HEK293T (cell line): ENCODE data around the gene BSCL2.

ENCODE experiments used
- CTCF ChIA-PET: fragments of 350-600 bp; formaldehyde crosslinking; extraction: SDS; loops from one replicate; lab custom pipeline; 2021; ENCODE audit warnings: antibody characterized with exemption, inconsistent platforms; lab: Yijun Ruan, JAX
- POLR2A ChIA-PET: fragments of 350-600 bp; formaldehyde crosslinking; extraction: SDS; loops from one replicate; lab custom pipeline; 2020; ENCODE audit warnings: antibody characterized with exemption, inconsistent platforms; lab: Yijun Ruan, JAX
- DNase-seq: peaks from one replicate; pipeline ENCODE4 v3.0.0; 2012; ENCODE audit warnings: mixed read lengths; ENCODE audit errors: extremely low spot score
- ARNT ChIP-seq: fragments of 450-650 bp; IDR thresholded peaks from 2 replicates; pipeline ENCODE4 v1.6.1; 2017; ENCODE audit warnings: mild to moderate bottlenecking
- BHLHE40 ChIP-seq: fragments of 450-650 bp; IDR thresholded peaks from 2 replicates; pipeline ENCODE4 v1.6.1; 2016; ENCODE audit warnings: mild to moderate bottlenecking, moderate library complexity, borderline replicate concordance
- CTBP1 ChIP-seq: fragments of 450-650 bp; IDR thresholded peaks from 2 replicates; pipeline ENCODE4 v1.6.1; 2016; ENCODE audit warnings: borderline replicate concordance
- ELF4 ChIP-seq: fragments of 450-650 bp; IDR thresholded peaks from 2 replicates; pipeline ENCODE4 v1.6.1; 2017; ENCODE audit warnings: antibody characterized with exemption
- FOXA1 ChIP-seq: fragments of 450-650 bp; IDR thresholded peaks from 2 replicates; pipeline ENCODE4 v1.6.1; 2016; ENCODE audit warnings: mild to moderate bottlenecking
- FOXK2 ChIP-seq: fragments of 450-650 bp; IDR thresholded peaks from 2 replicates; pipeline ENCODE4 v1.6.1; 2016; ENCODE audit warnings: mild to moderate bottlenecking
- FOXM1 ChIP-seq: fragments of 450-650 bp; IDR thresholded peaks from 2 replicates; pipeline ENCODE4 v1.6.1; 2017; ENCODE audit warnings: mild to moderate bottlenecking, borderline replicate concordance
- HDGF ChIP-seq: fragments of 450-650 bp; IDR thresholded peaks from 2 replicates; pipeline ENCODE4 v1.6.1; 2017; ENCODE audit warnings: antibody characterized with exemption, borderline replicate concordance
- L3MBTL2 ChIP-seq: fragments of 450-650 bp; conservative IDR thresholded peaks from 2 replicates; pipeline ENCODE4 v1.6.1; 2016; ENCODE audit warnings: mild to moderate bottlenecking
- LEF1 ChIP-seq: fragments of 450-650 bp; IDR thresholded peaks from 2 replicates; pipeline ENCODE4 v1.6.1; 2017; ENCODE audit warnings: mild to moderate bottlenecking, borderline replicate concordance
- NFRKB ChIP-seq: fragments of 450-650 bp; IDR thresholded peaks from 2 replicates; pipeline ENCODE4 v1.6.1; 2016; ENCODE audit warnings: mild to moderate bottlenecking, moderate library complexity
- SP1 ChIP-seq: fragments of 450-650 bp; IDR thresholded peaks from 2 replicates; pipeline ENCODE4 v1.6.1; 2017
- SUZ12 ChIP-seq: fragments of 450-650 bp; IDR thresholded peaks from 2 replicates; pipeline ENCODE4 v1.6.1; 2016; ENCODE audit warnings: mild to moderate bottlenecking
- TARDBP ChIP-seq: fragments of 450-650 bp; IDR thresholded peaks from 2 replicates; pipeline ENCODE4 v1.6.1; 2016
- ZNF384 ChIP-seq: fragments of 450-650 bp; IDR thresholded peaks from 2 replicates; pipeline ENCODE4 v1.6.1; 2016
- TF ChIP-seq, protein P1 (sequence below): fragments of 450-650 bp; IDR thresholded peaks from 2 replicates; pipeline ENCODE4 v1.6.1; 2016

The BSCL2 gene

DNA sequence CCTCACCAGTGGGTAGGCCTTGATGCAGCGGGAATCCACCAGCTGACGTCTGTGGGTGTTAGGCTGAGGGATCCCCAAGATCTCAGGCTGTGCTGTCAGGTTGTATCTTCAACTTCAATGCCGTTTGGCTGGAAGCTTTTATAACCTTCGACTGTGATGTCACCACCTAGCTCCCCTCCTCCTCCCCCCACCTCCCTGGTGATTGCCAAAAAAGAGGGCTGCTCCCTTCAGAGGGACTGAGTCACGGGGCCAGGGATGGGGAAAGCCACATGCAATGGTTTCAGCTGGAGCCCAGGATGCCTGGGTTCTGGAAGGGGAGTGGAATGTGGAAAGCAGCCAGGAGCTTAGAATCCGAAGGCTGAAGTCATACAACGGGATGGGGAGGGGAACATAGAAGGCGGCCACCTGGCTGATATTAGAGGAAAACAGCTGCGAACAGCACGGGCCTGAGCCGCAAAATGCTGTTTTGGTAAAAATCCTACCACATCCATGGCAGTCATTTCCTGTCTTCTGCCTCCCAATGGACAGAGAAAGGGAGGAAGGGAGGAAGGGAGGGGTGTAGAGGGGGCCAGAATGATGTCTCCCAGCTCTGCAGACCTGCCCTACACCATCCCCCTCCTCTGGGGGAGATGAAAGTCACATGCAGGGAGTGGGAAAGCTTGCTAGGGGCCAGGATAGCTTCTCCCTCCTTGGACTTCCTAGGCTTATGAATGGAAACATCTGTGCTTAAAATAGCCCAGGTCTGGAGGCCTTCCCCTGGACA, 17.6 kb downstream of the BSCL2 start, which contains the start of gene LRRN4CL:
LRRN4CL (minus strand) TSS at position 110 of the 763 bp plus-strand sequence. CDS start 1,022 bp downstream, outside the sequence.
- CTCF ChIA-PET, result interaction anchor here (0.6 to 2.1 kb wide), 4 partner anchors 8 to 97 kb away, joined by 3 to 13 read pairs (median 6); no protein-coding TSS in a partner anchor
- POLR2A ChIA-PET, result interaction anchor here (0.7 to 5.0 kb wide), 9 partner anchors 9 to 97 kb away, joined by 4 to 16 read pairs (median 5); partner anchors contain the start of genes C11orf98, CSKMT, LBHD1 and MTA2
- TF ChIP-seq SUZ12, result no peak
- DNase-seq, result no peak

DNA sequence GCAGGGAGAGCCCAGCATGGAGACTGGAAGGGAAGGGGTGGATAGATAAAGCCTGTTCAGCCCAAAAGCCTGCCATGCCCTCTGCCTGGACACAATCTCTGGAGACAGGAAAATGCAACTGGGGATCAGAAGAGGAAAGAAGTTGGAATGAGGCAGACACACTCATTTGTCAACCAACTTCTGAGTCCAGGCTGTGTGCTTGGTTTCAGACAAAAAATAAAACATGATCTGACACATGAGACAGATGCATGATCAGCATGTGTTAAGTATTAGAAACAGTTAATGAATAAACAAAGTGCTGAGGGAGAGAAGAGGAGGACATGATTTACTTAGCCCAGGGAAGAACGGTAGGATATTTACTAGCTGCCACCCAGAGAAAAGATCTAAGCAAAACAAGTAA, 18.7 kb downstream of the BSCL2 start:
- no peak for TF ChIP-seq L3MBTL2
- no peak for TF ChIP-seq LEF1
- no peak for TF ChIP-seq ZNF384
- TF ChIP-seq CTBP1, result no peak
- no peak for TF ChIP-seq ELF4
- TF ChIP-seq, protein P1, sequence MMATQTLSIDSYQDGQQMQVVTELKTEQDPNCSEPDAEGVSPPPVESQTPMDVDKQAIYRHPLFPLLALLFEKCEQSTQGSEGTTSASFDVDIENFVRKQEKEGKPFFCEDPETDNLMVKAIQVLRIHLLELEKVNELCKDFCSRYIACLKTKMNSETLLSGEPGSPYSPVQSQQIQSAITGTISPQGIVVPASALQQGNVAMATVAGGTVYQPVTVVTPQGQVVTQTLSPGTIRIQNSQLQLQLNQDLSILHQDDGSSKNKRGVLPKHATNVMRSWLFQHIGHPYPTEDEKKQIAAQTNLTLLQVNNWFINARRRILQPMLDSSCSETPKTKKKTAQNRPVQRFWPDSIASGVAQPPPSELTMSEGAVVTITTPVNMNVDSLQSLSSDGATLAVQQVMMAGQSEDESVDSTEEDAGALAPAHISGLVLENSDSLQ, result no peak
- no peak for TF ChIP-seq FOXK2
- TF ChIP-seq BHLHE40, result no peak
- TF ChIP-seq FOXM1, result no peak
- TF ChIP-seq SP1, result no peak
- no peak for TF ChIP-seq TARDBP
- TF ChIP-seq HDGF, result no peak
- TF ChIP-seq ARNT, result no peak
- no peak for TF ChIP-seq NFRKB
- no peak for TF ChIP-seq SUZ12
- TF ChIP-seq FOXA1, result no peak
- no peak for DNase-seq
- ChIA-PET POLR2A (interaction anchor here (1.5 to 5.0 kb wide), 6 partner anchors 9 to 96 kb away, joined by 4 to 16 read pairs (median 6); partner anchors contain the start of genes C11orf98, CSKMT, LBHD1 and TAF6L), CTCF (interaction anchor here (0.6 to 2.1 kb wide), 2 partner anchors 7 to 186 kb away, joined by 3 to 13 read pairs; no protein-coding TSS in a partner anchor)

DNA sequence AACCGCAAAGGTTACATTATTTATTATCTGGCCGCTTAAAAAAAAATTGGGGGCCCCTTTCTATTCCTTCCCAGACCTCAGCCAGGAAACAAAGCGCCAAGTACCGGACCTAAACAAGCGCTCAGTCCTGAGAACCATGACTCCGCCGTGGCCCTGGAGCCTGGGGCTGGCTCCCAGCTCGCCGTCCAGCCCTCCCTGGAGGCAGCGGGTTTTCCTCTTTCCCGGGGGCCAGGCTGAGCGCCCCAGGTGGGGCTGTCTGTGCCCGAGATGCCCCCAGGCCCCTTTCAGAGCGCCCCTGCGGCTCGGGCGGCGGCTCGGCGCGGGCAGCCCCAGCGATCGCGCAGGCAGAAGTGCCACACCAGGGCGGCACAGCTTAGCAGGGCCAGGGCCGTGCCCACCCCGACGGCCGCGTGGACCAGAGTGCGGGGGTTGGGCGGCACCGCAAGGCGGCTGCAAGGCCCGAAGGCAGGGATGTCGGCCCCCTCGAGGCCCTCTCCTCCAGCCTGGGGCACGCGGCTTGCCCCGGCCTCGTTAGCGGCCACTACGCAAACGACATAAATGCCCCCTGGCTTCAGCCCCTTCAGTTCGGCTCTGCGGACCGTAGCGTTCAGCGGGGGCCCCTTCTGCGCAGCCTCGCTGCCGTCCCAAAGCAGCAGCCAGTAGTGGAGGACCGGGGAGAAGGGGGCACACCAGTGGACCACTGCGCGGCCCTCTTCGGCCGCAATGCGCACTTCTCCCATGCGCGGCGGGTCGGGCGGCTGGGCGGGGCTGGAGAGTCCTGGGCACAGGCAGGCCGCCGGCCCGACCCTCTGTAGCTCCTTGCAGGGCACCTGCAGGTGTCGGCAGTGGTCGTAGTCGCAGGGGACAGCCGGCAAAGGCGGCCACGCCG, 19.5 kb downstream of the BSCL2 start:
- DNase-seq, result no peak
- TF ChIP-seq TARDBP (no peak), LEF1 (no peak), SP1 (no peak), HDGF (no peak), SUZ12 (no peak), ZNF384 (no peak), FOXA1 (no peak), CTBP1 (no peak)
- TF ChIP-seq, protein P1, result no peak
- ChIA-PET POLR2A (interaction anchor here (1.0 to 5.0 kb wide), 3 partner anchors 16 to 77 kb away, joined by 3 to 16 read pairs (median 5); partner anchors contain the start of genes LBHD1 and UQCC3), CTCF (no interaction called here)

DNA sequence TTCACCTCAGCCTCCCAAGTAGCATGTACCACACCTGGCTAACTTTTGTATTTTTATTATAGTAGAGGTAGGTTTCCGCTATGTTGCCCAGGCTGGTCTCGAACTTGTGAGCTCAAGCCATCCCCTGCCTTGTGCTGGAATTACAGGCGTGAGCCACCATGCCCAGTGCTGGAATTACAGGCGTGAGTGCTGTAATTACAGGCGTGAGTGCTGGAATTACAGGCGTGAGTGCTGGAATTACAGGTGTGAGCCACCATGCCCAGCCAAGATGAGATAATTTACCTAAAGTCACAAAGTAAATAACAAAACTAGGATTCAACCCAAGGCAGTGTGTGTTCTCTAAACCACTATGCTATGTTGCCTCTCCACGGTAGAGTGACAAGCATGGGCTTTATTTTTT, 24.7 kb downstream of the BSCL2 start:
- ChIA-PET POLR2A (interaction anchor here (0.7 to 3.5 kb wide), 2 partner anchors 9 to 12 kb away, joined by 3 to 61 read pairs; partner anchors contain the start of genes LBHD1 and UQCC3), CTCF (no interaction called here)
- DNase-seq, result no peak
- no peak for TF ChIP-seq HDGF
- no peak for TF ChIP-seq NFRKB
- TF ChIP-seq LEF1, result no peak
- no peak for TF ChIP-seq CTBP1
- no peak for TF ChIP-seq ZNF384
- TF ChIP-seq ELF4, result no peak
- TF ChIP-seq FOXA1, result no peak
- no peak for TF ChIP-seq SUZ12

DNA sequence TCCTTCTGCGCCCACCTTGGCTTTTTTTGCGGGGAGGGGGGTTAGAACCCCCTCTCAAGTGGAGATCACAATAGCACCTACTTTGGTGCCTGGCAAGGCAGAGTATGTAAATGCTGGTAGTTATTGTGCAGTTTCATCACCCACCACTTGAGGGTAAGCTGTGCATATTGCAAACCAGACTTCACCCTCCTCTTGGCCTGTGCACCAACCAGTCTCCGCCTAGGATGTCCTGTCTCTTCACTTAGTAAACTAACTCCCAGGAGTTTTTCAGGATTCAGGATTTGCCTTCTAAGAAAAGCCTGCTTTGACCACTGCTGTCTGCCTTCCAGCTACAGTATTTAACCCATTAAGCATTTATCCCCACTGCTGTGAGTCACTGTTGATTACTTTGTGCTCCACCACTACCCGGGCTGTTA, 26.4 kb downstream of the BSCL2 start:
- ChIA-PET CTCF (interaction anchor here (0.6 to 1.8 kb wide), 13 partner anchors 9 to 182 kb away, joined by 3 to 13 read pairs (median 4); partner anchors contain the start of genes LBHD1, LRRN4CL, STX5 and TAF6L), POLR2A (interaction anchor here (0.6 to 3.5 kb wide), 21 partner anchors 9 to 200 kb away, joined by 3 to 61 read pairs (median 6); partner anchors contain the start of genes C11orf98, CSKMT, GANAB and HNRNPUL2)
- TF ChIP-seq CTBP1 (no peak), FOXA1 (no peak), FOXM1 (no peak), L3MBTL2 (no peak), ELF4 (no peak), FOXK2 (no peak), LEF1 (no peak), TARDBP (no peak), ZNF384 (no peak)
- DNase-seq, result peak; percentile 72
